Panc1 (cell line): ENCODE results near the gene CD44.

Experiments used
- CTCF ChIP-seq: fragments of 450-650 bp; IDR thresholded peaks from 2 replicates; pipeline ENCODE4 v1.5.1; 2017; ENCODE audit warnings: mild to moderate bottlenecking
- REST ChIP-seq, 2 experiments: IDR thresholded peaks; 2 replicates each; pipeline ENCODE4 v1.6.1; 2011 to 2012; ENCODE audit warnings: low read depth in 2 of 2, control low read depth in 1 of 2, low read length in 1 of 2, mild to moderate bottlenecking in 1 of 2, moderate library complexity in 1 of 2; ENCODE audit not compliant: insufficient read depth in 1 of 2
- SIN3A ChIP-seq: IDR thresholded peaks from 2 replicates; pipeline ENCODE4 v1.6.1; 2012; ENCODE audit warnings: low read depth, mild to moderate bottlenecking, low read length, moderate library complexity, borderline replicate concordance; ENCODE audit not compliant: insufficient read depth
- TCF7L2 ChIP-seq: IDR thresholded peaks from 2 replicates; pipeline ENCODE4 v1.6.1; 2011; ENCODE audit warnings: mild to moderate bottlenecking, low read depth, low read length, inconsistent platforms

- TF ChIP-seq CTCF, result no peak
- no peak for TF ChIP-seq SIN3A
- TF ChIP-seq TCF7L2, result no peak
- TF ChIP-seq REST (IDR thresholded peaks at IDR 0.05; ENCODE audit: insufficient read depth in 1 of 2, low read depth in 2 of 2, low read length in 1 of 2), result no peak
Observed at GRCh38 chr11:35178067-35178805, 39.3 kb downstream of the CD44 start.
